Measurements from ENCODE around the gene EFHB. TPM values are rescaled to one million over a fixed set of nuclear protein-coding genes. Genes with fewer than 3 reads are reported as not detected.

EFHB gene
- total RNA-seq, 1 experiment from 2014 or later = 1.9 TPM

- H3K27me3 ChIP-seq (ENCODE audit: insufficient read depth, low read length) = no peaks in the 10 kb centered on the region
- H4K8ac ChIP-seq (replicated peaks; ENCODE audit: insufficient read length, low read depth, low read length) = no peak overlapping the region
- H3K9ac ChIP-seq (ENCODE audit: extremely low read depth, insufficient read length, low read length) = no peak overlapping the region
- no peak overlapping the region for H3K56ac ChIP-seq (ENCODE audit: insufficient read length, low read depth, low read length)
- H2BK20ac ChIP-seq (ENCODE audit: low read depth, low read length, poor library complexity, severe bottlenecking) = no peak overlapping the region
- Mint-ChIP-seq H3K36me3 (ENCODE audit: insufficient read depth in 1 of 3, low read depth in 3 of 3) (no peaks in the 10 kb centered on the region), H3K4me3 (no peak overlapping the region), H3K9me3 (no peaks in the 10 kb centered on the region), H3K4me1 (peaks cover 10 to 18% of the 10 kb centered on the region in 2 experiments), H3K27ac (no peak overlapping the region), H3K27me3 (ENCODE audit: low read depth) (no peaks in the 10 kb centered on the region)
- H2AK5ac ChIP-seq (ENCODE audit: insufficient read length, low read length) = no peak overlapping the region
- no peak overlapping the region for H2BK5ac ChIP-seq (ENCODE audit: insufficient read length, low read length)
- no peak overlapping the region for H3K4ac ChIP-seq (ENCODE audit: low read depth, low read length)
- no peaks in the 10 kb centered on the region for H3K4me1 ChIP-seq (ENCODE audit: insufficient read depth, low read length)
- no peaks in the 10 kb centered on the region for H3K9me3 ChIP-seq (ENCODE audit: control insufficient read depth, low read depth, low read length)
- H4K20me1 ChIP-seq (ENCODE audit: control insufficient read depth, insufficient read depth, insufficient read length) = no peaks in the 10 kb centered on the region
- H2BK12ac ChIP-seq (ENCODE audit: insufficient read length, low read depth, low read length) = no peak overlapping the region
- no peak overlapping the region for H3K14ac ChIP-seq (ENCODE audit: insufficient read depth, low read length)
- H2BK120ac ChIP-seq (ENCODE audit: low read depth, low read length, poor library complexity, severe bottlenecking) = no peak overlapping the region
- no peak overlapping the region for H3T11ph ChIP-seq (ENCODE audit: low read length)
- H3K27ac ChIP-seq (ENCODE audit: insufficient read length, low read depth, low read length) = no peak overlapping the region
- no peak for TF ChIP-seq CTCF (conservative IDR thresholded peaks at IDR 0.05)
- H3K23ac ChIP-seq (ENCODE audit: insufficient read length, low read depth, low read length) = no peak overlapping the region
- DNase-seq = no peak
- no peak overlapping the region for H3K18ac ChIP-seq (ENCODE audit: insufficient read length, low read depth, low read length)
- no peak overlapping the region for H4K5ac ChIP-seq (ENCODE audit: insufficient read length, low read depth, low read length)
- no peak overlapping the region for H2AFZ ChIP-seq (ENCODE audit: low read length)
- H3K4me2 ChIP-seq (ENCODE audit: insufficient read depth, insufficient read length, low read length) = no peak overlapping the region
- H2BK15ac ChIP-seq (ENCODE audit: low read depth, low read length) = no peak overlapping the region
- H4K91ac ChIP-seq (ENCODE audit: insufficient read length, low read depth, low read length) = no peak overlapping the region
- H3K23me2 ChIP-seq (ENCODE audit: insufficient read length, low read depth, low read length, poor library complexity, severe bottlenecking) = no peaks in the 10 kb centered on the region
- H3K79me2 ChIP-seq (ENCODE audit: insufficient read depth, low read length) = no peaks in the 10 kb centered on the region
- no peaks in the 10 kb centered on the region for H3K79me1 ChIP-seq (ENCODE audit: insufficient read depth, low read depth, low read length, poor library complexity, severe bottlenecking)
These were observed 47.6 kb downstream of the EFHB start for GRCh38 chr3:19886404-19886803.
